Small intestine (tissue), 7 donors: ENCODE data around the gene UBXN6. TPM values are rescaled to one million over a fixed set of nuclear protein-coding genes. Genes with fewer than 3 reads are reported as not detected.

Source experiments
- DNase-seq, 2 donors: peaks; one replicate each; pipeline versions ENCODE4 v3.0.0 to v3.0.0-alpha.2; 2013
- FAIRE-seq: peaks from 2 replicates; lab custom pipeline; 2012; peaks lifted over from hg19 to GRCh38; lab: Jason Lieb, UNC
- H3K27ac ChIP-seq, 3 donors: one replicate each; pipeline ENCODE4 v1.5.1; 2013; ENCODE audit warnings: low read length in 2 of 3, mild to moderate bottlenecking in 2 of 3, control low read depth in 1 of 3, inconsistent platforms in 1 of 3, low read depth in 1 of 3, moderate library complexity in 1 of 3
- H3K27me3 ChIP-seq, 3 donors: one replicate each; pipeline ENCODE4 v1.6.1; 2013; ENCODE audit warnings: low read length in 3 of 3, inconsistent platforms in 1 of 3; ENCODE audit not compliant: control insufficient read depth in 3 of 3, insufficient read depth in 3 of 3
- H3K36me3 ChIP-seq, 3 donors: one replicate each; pipeline ENCODE4 v1.6.1; 2013; ENCODE audit warnings: low read length in 3 of 3, inconsistent platforms in 1 of 3, low read depth in 1 of 3, mild to moderate bottlenecking in 1 of 3, moderate library complexity in 1 of 3; ENCODE audit not compliant: control insufficient read depth in 3 of 3, insufficient read depth in 2 of 3
- H3K4me1 ChIP-seq, 3 donors: one replicate each; pipeline ENCODE4 v1.6.1; 2013; ENCODE audit warnings: low read length in 2 of 3, inconsistent platforms in 1 of 3, low read depth in 1 of 3, mild to moderate bottlenecking in 1 of 3, moderate library complexity in 1 of 3; ENCODE audit not compliant: control insufficient read depth in 3 of 3, insufficient read depth in 2 of 3
- H3K4me3 ChIP-seq, 3 donors: one replicate each; pipeline ENCODE4 v1.5.1; 2013; ENCODE audit warnings: low read length in 3 of 3, control low read depth in 1 of 3, inconsistent platforms in 1 of 3, low read depth in 1 of 3, mild to moderate bottlenecking in 1 of 3, moderate library complexity in 1 of 3
- H3K9me3 ChIP-seq, 2 donors: one replicate each; pipeline ENCODE4 v1.6.1; 2013; ENCODE audit warnings: low read depth in 1 of 2, low read length in 1 of 2; ENCODE audit not compliant: control insufficient read depth in 2 of 2, insufficient read depth in 1 of 2
- WGBS, 3 donors: extraction: QIAGEN DNeasy Blood & Tissue Kit; methylation state at CpG; one replicate each; pipeline ENCODE4 v1.1.7; 2013; 5-methylcytosine and 5-hydroxymethylcytosine counted together
- polyA plus RNA-seq, 4 donors: library from polyadenylated mRNA; stranded (reverse) in 3 of 4; unstranded in 1 of 4; fragments of 200-250 nt in 3 of 4; fragments of 120-200 nt in 1 of 4; gene quantifications; one replicate each; pipeline versions ENCODE4 v1.2.1 to v1.2.3, GENCODE V29; 2013
- donor health status: healthy with polysubstance abuse.
- donor health status: control.
- donor health status: control.
- donor health status: Bipolar disorder and iron deficiency.
- donor health status: healthy.

The UBXN6 gene
- polyA plus RNA-seq, 4 donors, result 82.7 to 194 (median 133) TPM

DNA sequence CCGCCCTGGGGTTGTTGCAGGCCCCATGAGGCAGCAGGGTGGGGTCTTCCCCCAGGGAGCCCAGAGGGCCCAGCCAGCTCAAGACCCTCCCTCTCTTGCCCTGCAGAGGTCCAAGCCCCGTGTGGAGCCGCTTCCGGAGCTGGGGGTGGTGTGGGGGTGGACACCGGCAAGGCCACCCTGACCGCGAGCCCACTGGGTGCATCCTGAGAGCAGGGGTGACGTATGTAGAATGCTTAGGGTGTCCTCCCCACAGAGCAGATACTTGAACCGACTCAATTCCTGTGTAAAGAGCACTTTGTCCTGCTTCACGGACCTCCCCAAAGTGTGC is 14.8 kb downstream of the UBXN6 start:
- H3K27me3 ChIP-seq, result no peaks in the 10 kb centered on the region
- peaks cover 20 to 72% (median 20%) of the 10 kb centered on the region in 3 donors for H3K36me3 ChIP-seq
- no peaks in the 10 kb centered on the region for H3K4me1 ChIP-seq
- DNase-seq (no peak), FAIRE-seq (no peak)
- no peak overlapping the region for H3K4me3 ChIP-seq
- no peaks in the 10 kb centered on the region for H3K9me3 ChIP-seq
- H3K27ac ChIP-seq, result no peak overlapping the region
- WGBS, 3 donors, result 85 to 89% (median 89%) methylated on average over 9 to 10 of the region's 10 CpGs

- no peak for DNase-seq
- Histone ChIP-seq H3K4me3 (no peak overlapping the region), H3K27ac (no peak overlapping the region), H3K4me1 (no peaks in the 10 kb centered on the region), H3K27me3 (no peaks in the 10 kb centered on the region), H3K9me3 (no peaks in the 10 kb centered on the region), H3K36me3 (peaks cover 14 to 69% (median 15%) of the 10 kb centered on the region in 3 donors)
- no peak for FAIRE-seq
- WGBS, 3 donors, result 76 to 82% (median 80%) methylated on average over 21 to 22 of the region's 22 CpGs
These were observed 15.4 kb downstream of the UBXN6 start for GRCh38 chr19:4441994-4442818.

GRCh38 chr19:4439243-4439642 is 18.4 kb downstream of the UBXN6 start:
- FAIRE-seq, result no peak

GRCh38 chr19:4437103-4437502 is 20.5 kb downstream of the UBXN6 start:
- no peak overlapping the region for H3K27ac ChIP-seq
- no peaks in the 10 kb centered on the region for H3K27me3 ChIP-seq
- H3K4me1 ChIP-seq, result no peaks in the 10 kb centered on the region
- DNase-seq (no peak), FAIRE-seq (no peak)
- H3K9me3 ChIP-seq, result no peaks in the 10 kb centered on the region
- 90 to 95% (median 93%) methylated on average over 10 of the region's 10 CpGs for WGBS, 3 donors
- H3K4me3 ChIP-seq, result no peak overlapping the region
- H3K36me3 ChIP-seq, result peaks cover 0 to 63% (median 6%) of the 10 kb centered on the region in 3 donors

More at GRCh38 chr19:4439243-4439642, 18.4 kb downstream of the UBXN6 start:
- Histone ChIP-seq H3K4me3 (no peak overlapping the region), H3K36me3 (peaks cover 0 to 63% (median 2%) of the 10 kb centered on the region in 3 donors), H3K27ac (no peak overlapping the region), H3K9me3 (no peaks in the 10 kb centered on the region), H3K4me1 (no peaks in the 10 kb centered on the region), H3K27me3 (no peaks in the 10 kb centered on the region)
- no peak for DNase-seq
- WGBS, 3 donors, result 90 to 95% (median 94%) methylated on average over 12 of the region's 12 CpGs

DNA sequence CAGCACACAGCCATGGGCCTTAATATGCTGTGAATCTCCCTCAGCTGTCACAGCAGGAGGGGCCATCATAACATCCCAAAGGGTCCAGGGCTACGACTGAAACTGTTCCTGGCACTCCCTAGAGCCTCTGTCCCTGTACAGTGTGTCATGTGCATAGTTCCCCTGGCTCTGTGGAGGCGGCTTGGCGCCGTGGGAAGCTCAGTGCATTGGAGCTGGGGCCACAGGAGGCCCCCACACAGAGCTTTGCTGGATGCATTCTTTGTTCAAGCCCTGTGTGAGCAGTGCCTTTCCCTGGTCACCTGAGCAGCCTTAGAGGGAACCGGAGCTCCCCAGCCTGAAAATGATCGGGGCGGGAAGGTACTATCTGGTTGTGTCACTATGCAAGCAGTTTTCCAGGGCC is 21.4 kb downstream of the UBXN6 start:
- no peak for FAIRE-seq

DNA sequence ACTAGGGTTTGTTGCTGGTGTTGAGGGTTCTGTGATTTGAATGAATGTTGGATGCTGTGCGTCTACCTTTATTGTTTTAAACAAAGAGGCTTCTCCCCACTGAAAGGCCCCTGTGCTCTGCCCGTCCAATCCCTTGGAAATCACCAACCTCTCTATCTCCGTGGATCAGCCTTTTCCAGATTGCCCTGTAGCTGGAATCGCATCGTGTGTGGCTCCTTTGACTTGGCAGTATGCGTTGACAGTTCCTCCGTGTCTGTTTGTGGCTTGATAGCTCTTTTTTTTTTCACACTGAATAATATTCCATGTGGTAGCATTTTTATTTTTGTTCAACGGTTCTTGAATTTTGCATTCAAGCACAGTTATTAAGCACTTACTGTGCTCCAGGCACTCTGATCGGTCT is 23.2 kb downstream of the UBXN6 start:
- no peaks in the 10 kb centered on the region for H3K4me1 ChIP-seq
- H3K27ac ChIP-seq, result no peak overlapping the region
- FAIRE-seq (no peak), DNase-seq (no peak)
- WGBS, 3 donors, result 93 to 97% (median 95%) methylated on average over 9 of the region's 9 CpGs
- no peak overlapping the region for H3K4me3 ChIP-seq
- no peaks in the 10 kb centered on the region for H3K9me3 ChIP-seq
- H3K27me3 ChIP-seq, result no peaks in the 10 kb centered on the region
- peaks cover 3 to 72% (median 6%) of the 10 kb centered on the region in 3 donors for H3K36me3 ChIP-seq

More for the DNA sequence above, 21.4 kb downstream of the UBXN6 start:
- Histone ChIP-seq H3K4me3 (no peak overlapping the region), H3K4me1 (no peaks in the 10 kb centered on the region), H3K9me3 (no peaks in the 10 kb centered on the region), H3K27ac (no peak overlapping the region), H3K36me3 (peaks cover 3 to 69% (median 6%) of the 10 kb centered on the region in 3 donors), H3K27me3 (no peaks in the 10 kb centered on the region)
- WGBS, 3 donors, result 91 to 95% (median 92%) methylated on average over 7 of the region's 7 CpGs
- DNase-seq, result no peak

GRCh38 chr19:4432918-4433506 is 24.6 kb downstream of the UBXN6 start:
- H3K36me3 ChIP-seq, result peaks cover 3 to 84% (median 6%) of the 10 kb centered on the region in 3 donors
- H3K4me3 ChIP-seq, result no peak overlapping the region
- H3K4me1 ChIP-seq, result no peaks in the 10 kb centered on the region
- no peak for DNase-seq
- no peaks in the 10 kb centered on the region for H3K9me3 ChIP-seq
- WGBS, 3 donors, result 95 to 96% (median 95%) methylated on average over 28 of the region's 28 CpGs
- no peak for FAIRE-seq
- H3K27me3 ChIP-seq, result no peaks in the 10 kb centered on the region
- no peak overlapping the region for H3K27ac ChIP-seq

DNA sequence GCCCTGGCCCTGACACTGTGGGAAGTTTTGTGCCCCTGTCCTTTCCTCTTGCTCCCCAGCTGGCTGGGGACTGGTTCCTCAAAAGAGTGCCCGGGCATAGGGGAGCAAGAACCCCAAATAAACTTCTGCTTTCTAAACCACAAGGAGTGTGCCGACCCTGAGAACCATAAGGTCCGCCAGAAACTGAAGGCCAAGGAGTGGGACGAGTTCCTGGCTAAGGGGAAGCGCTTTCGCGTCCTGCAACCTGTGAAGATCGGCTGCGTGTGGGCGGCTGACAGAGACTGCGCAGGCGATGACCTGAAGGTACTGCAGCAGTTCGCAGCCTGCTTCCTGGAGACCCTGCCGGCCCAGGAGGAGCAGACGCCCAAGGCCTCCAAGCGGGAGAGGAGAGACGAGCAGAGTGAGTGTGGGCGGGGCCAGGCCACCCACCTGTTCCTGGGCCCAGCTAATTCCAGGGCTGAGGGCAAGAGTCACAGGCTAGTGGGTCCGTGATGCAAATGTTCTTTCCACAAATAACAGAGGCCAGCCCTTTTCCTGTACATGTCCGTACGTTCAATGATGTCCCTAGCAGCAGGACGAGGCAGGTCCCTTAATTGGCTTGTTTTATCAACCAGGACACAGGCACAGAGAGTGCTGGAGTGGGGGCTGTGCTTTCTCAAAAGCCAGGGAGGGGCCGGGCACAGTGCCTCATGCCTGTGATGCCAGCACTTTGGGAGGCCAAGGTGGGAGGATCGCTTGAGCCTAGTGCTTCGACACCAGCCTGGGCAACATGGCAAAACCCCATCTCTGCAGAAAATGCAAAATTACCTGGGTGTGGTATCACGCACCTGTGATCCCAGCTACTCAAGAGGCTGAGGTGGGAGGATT is 25.6 kb downstream of the UBXN6 start:
- no peaks in the 10 kb centered on the region for H3K9me3 ChIP-seq
- no peak overlapping the region for H3K27ac ChIP-seq
- no peak overlapping the region for H3K4me3 ChIP-seq
- no peaks in the 10 kb centered on the region for H3K27me3 ChIP-seq
- DNase-seq (no peak), FAIRE-seq (no peak)
- H3K36me3 ChIP-seq, result peaks cover 3 to 80% (median 6%) of the 10 kb centered on the region in 3 donors
- no peaks in the 10 kb centered on the region for H3K4me1 ChIP-seq
- 83 to 90% (median 88%) methylated on average over 25 to 26 of the region's 26 CpGs for whole genome bisulfite sequencing, 3 donors
